H9 (cell line): ENCODE data around the gene CEP112. TPM values are rescaled to one million over a fixed set of nuclear protein-coding genes. Genes with fewer than 3 reads are reported as not detected.

Source experiments
- DNase-seq: peaks from one replicate; pipeline ENCODE4 v3.0.0-alpha.2; 2017
- H2AFZ ChIP-seq: one replicate; pipeline ENCODE4 v1.6.1; 2013; ENCODE audit warnings: mild to moderate bottlenecking, low read length, control low read depth, moderate library complexity
- H2AK5ac ChIP-seq: 2 replicates; pipeline ENCODE4 v1.6.1; 2013; ENCODE audit warnings: low read length, control low read depth, mixed read lengths; ENCODE audit not compliant: insufficient read length
- H2BK120ac ChIP-seq: one replicate; pipeline ENCODE4 v1.6.1; 2013; ENCODE audit warnings: low read depth, mild to moderate bottlenecking, low read length, control low read depth, inconsistent platforms; ENCODE audit not compliant: poor library complexity, severe bottlenecking
- H2BK12ac ChIP-seq: 2 replicates; pipeline ENCODE4 v1.6.1; 2013; ENCODE audit warnings: low read length, control low read depth, mixed read lengths, low read depth; ENCODE audit not compliant: insufficient read length
- H2BK15ac ChIP-seq: 2 replicates; pipeline ENCODE4 v1.6.1; 2013; ENCODE audit warnings: low read depth, low read length, control low read depth
- H2BK20ac ChIP-seq: one replicate; pipeline ENCODE4 v1.6.1; 2013; ENCODE audit warnings: low read depth, mild to moderate bottlenecking, low read length, control low read depth, inconsistent platforms; ENCODE audit not compliant: poor library complexity, severe bottlenecking
- H2BK5ac ChIP-seq: 2 replicates; pipeline ENCODE4 v1.6.1; 2013; ENCODE audit warnings: low read length, control low read depth, mixed read lengths; ENCODE audit not compliant: insufficient read length
- H3K14ac ChIP-seq: 2 replicates; pipeline ENCODE4 v1.6.1; 2013; ENCODE audit warnings: low read length, control low read depth; ENCODE audit not compliant: insufficient read depth
- H3K18ac ChIP-seq: 2 replicates; pipeline ENCODE4 v1.6.1; 2013; ENCODE audit warnings: low read depth, mild to moderate bottlenecking, mixed read lengths, low read length, control low read depth; ENCODE audit not compliant: insufficient read length
- H3K23ac ChIP-seq: 2 replicates; pipeline ENCODE4 v1.6.1; 2013; ENCODE audit warnings: low read length, control low read depth, mixed read lengths, low read depth; ENCODE audit not compliant: insufficient read length
- H3K23me2 ChIP-seq: 2 replicates; pipeline ENCODE4 v1.6.1; 2013; ENCODE audit warnings: low read depth, mild to moderate bottlenecking, mixed read lengths, low read length, control low read depth; ENCODE audit not compliant: insufficient read length, poor library complexity, severe bottlenecking
- H3K27ac ChIP-seq: 2 replicates; pipeline ENCODE4 v1.5.1; 2013; ENCODE audit warnings: low read length, control low read depth, mixed read lengths, low read depth; ENCODE audit not compliant: insufficient read length
- H3K27me3 ChIP-seq: 2 replicates; pipeline ENCODE4 v1.6.1; 2013; ENCODE audit warnings: low read length, control low read depth, inconsistent platforms; ENCODE audit not compliant: insufficient read depth
- H3K4ac ChIP-seq: 2 replicates; pipeline ENCODE4 v1.6.1; 2013; ENCODE audit warnings: low read depth, mild to moderate bottlenecking, control low read depth, inconsistent platforms, low read length, moderate library complexity
- H3K4me1 ChIP-seq: 2 replicates; pipeline ENCODE4 v1.6.1; 2013; ENCODE audit warnings: low read length, control low read depth, inconsistent platforms; ENCODE audit not compliant: insufficient read depth
- H3K4me2 ChIP-seq: 2 replicates; pipeline ENCODE4 v1.6.1; 2013; ENCODE audit warnings: low read length, control low read depth, mixed read lengths; ENCODE audit not compliant: insufficient read length, insufficient read depth
- H3K56ac ChIP-seq: 2 replicates; pipeline ENCODE4 v1.6.1; 2013; ENCODE audit warnings: low read depth, mild to moderate bottlenecking, mixed read lengths, low read length, control low read depth; ENCODE audit not compliant: insufficient read length
- H3K79me1 ChIP-seq: 2 replicates; pipeline ENCODE4 v1.6.1; 2013; ENCODE audit warnings: low read depth, mild to moderate bottlenecking, moderate library complexity, low read length, control low read depth, inconsistent platforms; ENCODE audit not compliant: insufficient read depth, poor library complexity, severe bottlenecking
- H3K79me2 ChIP-seq: 2 replicates; pipeline ENCODE4 v1.6.1; 2013; ENCODE audit warnings: low read length, control low read depth, inconsistent platforms; ENCODE audit not compliant: insufficient read depth
- H3K9ac ChIP-seq: 2 replicates; pipeline ENCODE4 v1.6.1; 2013; ENCODE audit warnings: low read length, control low read depth, mixed read lengths; ENCODE audit not compliant: insufficient read length; ENCODE audit errors: extremely low read depth
- H3K9me3 ChIP-seq: one replicate; pipeline ENCODE4 v1.6.1; 2013; ENCODE audit warnings: low read depth, low read length, inconsistent platforms; ENCODE audit not compliant: control insufficient read depth
- H3T11ph ChIP-seq: one replicate; pipeline ENCODE4 v1.6.1; 2013; ENCODE audit warnings: mild to moderate bottlenecking, low read length, control low read depth, inconsistent platforms
- H4K20me1 ChIP-seq: one replicate; pipeline ENCODE4 v1.6.1; 2013; ENCODE audit not compliant: control insufficient read depth, insufficient read length, insufficient read depth
- H4K5ac ChIP-seq: 2 replicates; pipeline ENCODE4 v1.6.1; 2013; ENCODE audit warnings: low read depth, mild to moderate bottlenecking, mixed read lengths, low read length, control low read depth; ENCODE audit not compliant: insufficient read length
- H4K8ac ChIP-seq: replicated peaks from 2 replicates; pipeline ENCODE4 v1.6.1; 2013; ENCODE audit warnings: low read length, control low read depth, mixed read lengths, low read depth; ENCODE audit not compliant: insufficient read length
- H4K91ac ChIP-seq: 2 replicates; pipeline ENCODE4 v1.6.1; 2013; ENCODE audit warnings: low read depth, mild to moderate bottlenecking, moderate library complexity, mixed read lengths, low read length, control low read depth; ENCODE audit not compliant: insufficient read length
- H3K27ac Mint-ChIP-seq, 3 experiments: 2 replicates in 2 of 3; 3 replicates in 1 of 3; pipeline ENCODE4 v1.8.0; 2020 to 2021; ENCODE audit warnings: mixed read lengths in 3 of 3, mild to moderate bottlenecking in 1 of 3, moderate library complexity in 1 of 3
- H3K27me3 Mint-ChIP-seq: 2 replicates; pipeline ENCODE4 v1.8.0; 2021; ENCODE audit warnings: low read depth, mild to moderate bottlenecking, moderate library complexity, mixed read lengths
- H3K36me3 Mint-ChIP-seq, 3 experiments: 2 replicates in 2 of 3; 3 replicates in 1 of 3; pipeline ENCODE4 v1.8.0; 2020 to 2021; ENCODE audit warnings: low read depth in 3 of 3, mixed read lengths in 3 of 3; ENCODE audit not compliant: insufficient read depth in 1 of 3
- H3K4me1 Mint-ChIP-seq, 2 experiments: 2 replicates each; pipeline ENCODE4 v1.8.0; 2020; ENCODE audit warnings: mixed read lengths in 2 of 2
- H3K4me3 Mint-ChIP-seq, 2 experiments: 2 replicates in 1 of 2; 3 replicates in 1 of 2; pipeline ENCODE4 v1.8.0; 2020 to 2021; ENCODE audit warnings: mild to moderate bottlenecking in 2 of 2, mixed read lengths in 2 of 2, moderate library complexity in 1 of 2
- H3K9me3 Mint-ChIP-seq, 2 experiments: 2 replicates in 1 of 2; 3 replicates in 1 of 2; pipeline ENCODE4 v1.8.0; 2020; ENCODE audit warnings: mild to moderate bottlenecking in 2 of 2, mixed read lengths in 2 of 2, moderate library complexity in 1 of 2
- WGBS: extraction: QIAGEN DNeasy Blood & Tissue Kit; methylation state at CpG from one replicate; pipeline ENCODE4 v1.1.7; 2013; ENCODE audit warnings: missing lambda C conversion rate, low lambda C conversion rate, mixed read lengths; ENCODE audit not compliant: insufficient read length; ENCODE audit errors: extremely low coverage; 5-methylcytosine and 5-hydroxymethylcytosine counted together
- total RNA-seq: library from RNA; stranded (reverse); gene quantifications from 2 replicates; pipeline ENCODE4 v1.2.1, GENCODE V29; 2021
- TF ChIP-seq, protein P1 (sequence below): fragments of 200-600 bp; sonication (generic); conservative IDR thresholded peaks from 3 replicates; pipeline ENCODE4 v1.8.0; 2021; ENCODE audit warnings: antibody characterized with exemption, mild to moderate bottlenecking

CEP112 gene
- total RNA-seq, 1 experiment from 2014 or later, result 5.4 TPM

- H3K27ac Mint-ChIP-seq, result no peak overlapping the region
- Histone ChIP-seq H4K91ac (no peak overlapping the region), H2BK15ac (no peak overlapping the region), H4K8ac (no peak overlapping the region), H3K56ac (no peak overlapping the region), H3K4me1 (no peaks in the 10 kb centered on the region), H3K18ac (no peak overlapping the region), H3K9me3 (no peaks in the 10 kb centered on the region), H3T11ph (no peak overlapping the region), H4K5ac (no peak overlapping the region), H2BK20ac (no peak overlapping the region), H2AK5ac (no peak overlapping the region), H3K27me3 (no peaks in the 10 kb centered on the region), H3K4ac (no peak overlapping the region), H3K79me2 (no peaks in the 10 kb centered on the region), H3K23me2 (no peaks in the 10 kb centered on the region), H3K27ac (no peak overlapping the region), H3K9ac (no peak overlapping the region), H3K4me2 (no peak overlapping the region), H4K20me1 (no peaks in the 10 kb centered on the region), H3K79me1 (no peaks in the 10 kb centered on the region), H3K23ac (no peak overlapping the region), H3K14ac (no peak overlapping the region), H2BK5ac (no peak overlapping the region), H2BK12ac (no peak overlapping the region), H2AFZ (no peak overlapping the region), H2BK120ac (no peak overlapping the region)
- no peak for DNase-seq
- no peaks in the 10 kb centered on the region for H3K27me3 Mint-ChIP-seq
- no peaks in the 10 kb centered on the region; a peak in 1 of 7 replicates for H3K36me3 Mint-ChIP-seq
- H3K4me3 Mint-ChIP-seq, result no peak overlapping the region
- H3K4me1 Mint-ChIP-seq, result peaks cover 20% of the 10 kb centered on the region in 2 experiments
- TF ChIP-seq, protein P1, sequence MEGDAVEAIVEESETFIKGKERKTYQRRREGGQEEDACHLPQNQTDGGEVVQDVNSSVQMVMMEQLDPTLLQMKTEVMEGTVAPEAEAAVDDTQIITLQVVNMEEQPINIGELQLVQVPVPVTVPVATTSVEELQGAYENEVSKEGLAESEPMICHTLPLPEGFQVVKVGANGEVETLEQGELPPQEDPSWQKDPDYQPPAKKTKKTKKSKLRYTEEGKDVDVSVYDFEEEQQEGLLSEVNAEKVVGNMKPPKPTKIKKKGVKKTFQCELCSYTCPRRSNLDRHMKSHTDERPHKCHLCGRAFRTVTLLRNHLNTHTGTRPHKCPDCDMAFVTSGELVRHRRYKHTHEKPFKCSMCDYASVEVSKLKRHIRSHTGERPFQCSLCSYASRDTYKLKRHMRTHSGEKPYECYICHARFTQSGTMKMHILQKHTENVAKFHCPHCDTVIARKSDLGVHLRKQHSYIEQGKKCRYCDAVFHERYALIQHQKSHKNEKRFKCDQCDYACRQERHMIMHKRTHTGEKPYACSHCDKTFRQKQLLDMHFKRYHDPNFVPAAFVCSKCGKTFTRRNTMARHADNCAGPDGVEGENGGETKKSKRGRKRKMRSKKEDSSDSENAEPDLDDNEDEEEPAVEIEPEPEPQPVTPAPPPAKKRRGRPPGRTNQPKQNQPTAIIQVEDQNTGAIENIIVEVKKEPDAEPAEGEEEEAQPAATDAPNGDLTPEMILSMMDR, result no peak
- WGBS, result no CpG with 5 or more reads among the region's 5 CpGs
- H3K9me3 Mint-ChIP-seq, result no peaks in the 10 kb centered on the region; a peak in 1 of 5 replicates
Observed at GRCh38 chr17:65668211-65668610, 523.7 kb downstream of the CEP112 start.
